Stomach (tissue), 4 donors: Measurements from ENCODE around the gene NPAP1.

Source experiments
- EP300 ChIP-seq: sonication (generic); formaldehyde crosslinking; IDR thresholded peaks from one replicate; pipeline ENCODE4 v1.6.1; 2017; ENCODE audit warnings: antibody characterized with exemption
- POLR2A ChIP-seq, 4 donors: fragments of 450-650 bp; IDR thresholded peaks; one replicate each; pipeline ENCODE4 v1.6.1; 2016; ENCODE audit warnings: antibody characterized with exemption in 4 of 4, control low read depth in 2 of 4, mild to moderate bottlenecking in 1 of 4, moderate library complexity in 1 of 4
- POLR2AphosphoS5 ChIP-seq, 3 donors: sonication (generic); formaldehyde crosslinking; IDR thresholded peaks; one replicate each; pipeline ENCODE4 v1.6.1; 2016; ENCODE audit warnings: antibody characterized with exemption in 3 of 3
- TF ChIP-seq, protein P1 (sequence below), 7 experiments: fragments of 450-650 bp in 4 of 7; fragments of 200-600 bp in 3 of 7; sonication (generic) in 3 of 7; IDR thresholded peaks; one replicate each; pipeline ENCODE4 v1.5.1; 2016 to 2019; ENCODE audit warnings: antibody characterized with exemption in 7 of 7, control low read depth in 2 of 7, mild to moderate bottlenecking in 1 of 7

DNA sequence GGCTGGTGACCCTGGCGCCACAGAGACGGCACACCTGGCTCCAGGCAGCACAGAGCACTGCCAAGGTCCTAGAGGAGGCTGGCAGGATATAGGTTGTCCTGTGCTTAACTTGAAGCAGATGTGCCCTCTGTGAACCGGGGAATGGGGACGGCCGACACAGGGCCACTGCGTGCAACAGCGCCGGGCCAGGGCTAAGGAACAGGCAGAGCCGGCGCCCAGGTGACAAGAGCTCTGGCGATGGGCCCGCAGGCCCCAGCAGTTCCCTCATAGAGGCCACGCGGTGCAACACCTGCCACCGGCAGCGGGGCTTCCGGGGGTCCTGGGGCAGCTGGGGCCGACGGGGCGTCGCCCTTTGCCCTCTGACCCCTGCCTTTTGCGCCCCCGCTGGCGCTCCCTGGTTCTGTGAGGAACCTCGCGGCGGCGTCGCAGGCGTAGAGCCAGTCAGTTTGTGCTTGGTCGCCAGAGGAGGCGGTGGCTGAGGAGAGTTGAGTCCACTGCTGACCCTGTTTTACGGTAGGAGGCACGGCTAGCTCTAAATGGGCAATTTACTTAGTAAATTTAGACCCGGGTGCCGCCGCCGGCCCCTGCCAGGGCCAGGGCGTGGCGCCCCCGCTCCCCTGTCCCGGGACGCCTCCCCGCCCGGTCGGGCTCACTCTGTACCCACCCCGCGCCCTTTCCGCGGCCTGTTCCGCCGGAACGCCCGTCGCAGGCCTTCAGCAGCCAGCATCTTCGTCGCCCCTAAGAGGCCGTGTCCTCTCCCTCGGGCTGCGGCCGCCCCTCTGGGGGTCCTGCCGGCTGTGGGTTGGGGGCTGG is at the start of gene NPAP1:
- TF ChIP-seq POLR2A (IDR thresholded peaks at IDR 0.05): no peak
- TF ChIP-seq, protein P1, sequence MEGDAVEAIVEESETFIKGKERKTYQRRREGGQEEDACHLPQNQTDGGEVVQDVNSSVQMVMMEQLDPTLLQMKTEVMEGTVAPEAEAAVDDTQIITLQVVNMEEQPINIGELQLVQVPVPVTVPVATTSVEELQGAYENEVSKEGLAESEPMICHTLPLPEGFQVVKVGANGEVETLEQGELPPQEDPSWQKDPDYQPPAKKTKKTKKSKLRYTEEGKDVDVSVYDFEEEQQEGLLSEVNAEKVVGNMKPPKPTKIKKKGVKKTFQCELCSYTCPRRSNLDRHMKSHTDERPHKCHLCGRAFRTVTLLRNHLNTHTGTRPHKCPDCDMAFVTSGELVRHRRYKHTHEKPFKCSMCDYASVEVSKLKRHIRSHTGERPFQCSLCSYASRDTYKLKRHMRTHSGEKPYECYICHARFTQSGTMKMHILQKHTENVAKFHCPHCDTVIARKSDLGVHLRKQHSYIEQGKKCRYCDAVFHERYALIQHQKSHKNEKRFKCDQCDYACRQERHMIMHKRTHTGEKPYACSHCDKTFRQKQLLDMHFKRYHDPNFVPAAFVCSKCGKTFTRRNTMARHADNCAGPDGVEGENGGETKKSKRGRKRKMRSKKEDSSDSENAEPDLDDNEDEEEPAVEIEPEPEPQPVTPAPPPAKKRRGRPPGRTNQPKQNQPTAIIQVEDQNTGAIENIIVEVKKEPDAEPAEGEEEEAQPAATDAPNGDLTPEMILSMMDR (IDR thresholded peaks at IDR 0.05): no peak
- TF ChIP-seq POLR2AphosphoS5 (IDR thresholded peaks at IDR 0.05): no peak
- no peak for TF ChIP-seq EP300
